ENCODE results near the gene ZDHHC3.

ZDHHC3 gene

GRCh38 chr3:45016916-45017315 lies 40.9 kb upstream of the ZDHHC3 start:
- Histone ChIP-seq H3K4me1 (ENCODE audit: insufficient read depth, low read length, severe bottlenecking) (no peaks in the 10 kb centered on the region), H3K36me3 (ENCODE audit: insufficient read depth, low read length) (peaks cover 34% of the 10 kb centered on the region), H3K79me2 (ENCODE audit: insufficient read depth, low read length) (no peaks in the 10 kb centered on the region), H3K4me2 (ENCODE audit: low read length) (no peak overlapping the region), H2AFZ (ENCODE audit: low read length) (no peak overlapping the region), H3F3A (ENCODE audit: insufficient read depth, low read length) (no peaks in the 10 kb centered on the region), H3K9me2 (ENCODE audit: low read depth, low read length) (no peaks in the 10 kb centered on the region), H3K27me3 (ENCODE audit: insufficient read depth, low read length) (no peaks in the 10 kb centered on the region), H3K9me3 (ENCODE audit: low read length) (no peaks in the 10 kb centered on the region), H3K27ac (ENCODE audit: low read depth, low read length, poor library complexity, severe bottlenecking) (no peak overlapping the region), H3K9ac (ENCODE audit: low read length) (no peak overlapping the region), H3K4me3 (ENCODE audit: low read depth, low read length, poor library complexity, severe bottlenecking) (no peak overlapping the region), H4K20me1 (ENCODE audit: insufficient read depth, low read length) (no peaks in the 10 kb centered on the region)
- TF ChIP-seq CTCF (IDR thresholded peaks at IDR 0.05; ENCODE audit: low read length) (no peak), EZH2 (IDR thresholded peaks at IDR 0.05; ENCODE audit: borderline replicate concordance, low read length) (no peak)

GRCh38 chr3:45012577-45012976 lies 36.6 kb upstream of the ZDHHC3 start:
- H3K4me3 ChIP-seq (ENCODE audit: low read depth, low read length, poor library complexity, severe bottlenecking) = no peak overlapping the region
- H3K9ac ChIP-seq (ENCODE audit: low read length) = no peak overlapping the region
- H3K9me3 ChIP-seq (ENCODE audit: low read length) = no peaks in the 10 kb centered on the region
- H3K27me3 ChIP-seq (ENCODE audit: insufficient read depth, low read length) = no peaks in the 10 kb centered on the region
- H3K36me3 ChIP-seq (ENCODE audit: insufficient read depth, low read length) = peaks cover 70% of the 10 kb centered on the region
- no peaks in the 10 kb centered on the region for H3K9me2 ChIP-seq (ENCODE audit: low read depth, low read length)
- H3F3A ChIP-seq (ENCODE audit: insufficient read depth, low read length) = no peaks in the 10 kb centered on the region
- H3K79me2 ChIP-seq (ENCODE audit: insufficient read depth, low read length) = no peaks in the 10 kb centered on the region
- H3K27ac ChIP-seq (ENCODE audit: low read depth, low read length, poor library complexity, severe bottlenecking) = no peak overlapping the region
- H3K4me2 ChIP-seq (ENCODE audit: low read length) = no peak overlapping the region
- no peaks in the 10 kb centered on the region for H3K4me1 ChIP-seq (ENCODE audit: insufficient read depth, low read length, severe bottlenecking)
- H4K20me1 ChIP-seq (ENCODE audit: insufficient read depth, low read length) = no peaks in the 10 kb centered on the region
- TF ChIP-seq CTCF (IDR thresholded peaks at IDR 0.05; ENCODE audit: low read length) (no peak), EZH2 (IDR thresholded peaks at IDR 0.05; ENCODE audit: borderline replicate concordance, low read length) (no peak)
- no peak overlapping the region for H2AFZ ChIP-seq (ENCODE audit: low read length)

DNA sequence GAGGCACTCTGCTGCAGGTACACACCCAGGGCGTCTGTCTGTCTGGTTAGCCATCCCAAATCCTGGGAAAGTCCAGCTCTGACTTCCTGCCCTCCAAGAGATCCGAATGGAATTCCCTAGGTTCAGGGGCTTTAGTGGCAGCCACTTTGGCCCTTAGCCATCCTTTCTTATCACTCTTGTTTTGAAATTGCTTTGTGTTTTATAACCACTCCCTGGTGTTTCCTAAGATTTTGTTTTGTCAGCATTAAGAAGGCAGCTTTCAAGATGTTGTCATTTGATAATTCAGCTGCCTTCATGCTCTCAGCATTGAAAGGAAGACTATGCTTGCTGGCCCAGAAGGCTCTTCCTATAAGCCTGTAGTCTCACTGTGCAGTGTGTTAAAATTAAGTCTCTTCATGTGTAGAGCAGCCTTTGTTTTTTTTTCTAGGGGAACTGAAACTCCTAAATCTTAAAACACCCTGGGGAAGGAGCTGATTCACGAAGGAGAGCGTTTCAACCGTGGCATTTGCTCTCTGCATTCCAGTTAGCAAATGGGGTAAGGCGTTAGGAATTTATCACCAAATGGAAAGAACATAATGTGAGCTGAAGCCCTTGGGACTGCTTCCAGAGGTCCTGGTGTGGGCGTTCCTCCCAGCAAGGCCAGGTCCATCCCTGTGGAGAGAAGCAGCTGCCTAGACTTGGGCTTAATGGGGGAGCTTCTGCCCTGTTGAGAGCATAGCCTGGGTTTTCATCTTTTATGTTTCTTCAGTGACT lies 36.0 kb upstream of the ZDHHC3 start:
- Histone ChIP-seq H3K9me3 (ENCODE audit: low read length) (no peaks in the 10 kb centered on the region), H3K4me1 (ENCODE audit: insufficient read depth, low read length, severe bottlenecking) (no peaks in the 10 kb centered on the region), H3K27ac (ENCODE audit: low read depth, low read length, poor library complexity, severe bottlenecking) (no peak overlapping the region), H3K79me2 (ENCODE audit: insufficient read depth, low read length) (no peaks in the 10 kb centered on the region), H4K20me1 (ENCODE audit: insufficient read depth, low read length) (no peaks in the 10 kb centered on the region), H3K4me2 (ENCODE audit: low read length) (no peak overlapping the region), H3K9me2 (ENCODE audit: low read depth, low read length) (no peaks in the 10 kb centered on the region), H3K4me3 (ENCODE audit: low read depth, low read length, poor library complexity, severe bottlenecking) (no peak overlapping the region), H3K27me3 (ENCODE audit: insufficient read depth, low read length) (no peaks in the 10 kb centered on the region), H3K36me3 (ENCODE audit: insufficient read depth, low read length) (peaks cover 77% of the 10 kb centered on the region), H2AFZ (ENCODE audit: low read length) (no peak overlapping the region), H3F3A (ENCODE audit: insufficient read depth, low read length) (no peaks in the 10 kb centered on the region), H3K9ac (ENCODE audit: low read length) (no peak overlapping the region)
- TF ChIP-seq EZH2 (IDR thresholded peaks at IDR 0.05; ENCODE audit: borderline replicate concordance, low read length) (no peak), CTCF (IDR thresholded peaks at IDR 0.05; ENCODE audit: low read length) (no peak)

All from OCI-LY1 (cell line).